GM10248 (cell line): ENCODE results near the gene EPB41.
A peak's percentile ranks its signal among the peaks of the same experiment; 100 is the strongest.

Source experiments
- CTCF ChIA-PET: fragments of 300-600 bp; sonication (Branson Sonifier 250); formaldehyde crosslinking; extraction: SDS; loops from one replicate; lab custom pipeline; 2021; ENCODE audit warnings: antibody characterized with exemption; lab: Yijun Ruan, JAX
- POLR2A ChIA-PET: fragments of 350-650 bp; sonication (Branson Sonifier 250); formaldehyde crosslinking; extraction: SDS; loops from one replicate; lab custom pipeline; 2020; ENCODE audit warnings: antibody characterized with exemption; lab: Yijun Ruan, JAX
- DNase-seq: peaks from one replicate; pipeline ENCODE4 v3.0.0; 2012; ENCODE audit errors: extremely low spot score
- TF ChIP-seq, protein P1 (sequence below): IDR thresholded peaks from 2 replicates; pipeline ENCODE4 v1.5.1; 2012; ENCODE audit warnings: mild to moderate bottlenecking, low read depth; ENCODE audit errors: extremely low read depth, missing control alignments, control extremely low read depth

EPB41 gene

DNA sequence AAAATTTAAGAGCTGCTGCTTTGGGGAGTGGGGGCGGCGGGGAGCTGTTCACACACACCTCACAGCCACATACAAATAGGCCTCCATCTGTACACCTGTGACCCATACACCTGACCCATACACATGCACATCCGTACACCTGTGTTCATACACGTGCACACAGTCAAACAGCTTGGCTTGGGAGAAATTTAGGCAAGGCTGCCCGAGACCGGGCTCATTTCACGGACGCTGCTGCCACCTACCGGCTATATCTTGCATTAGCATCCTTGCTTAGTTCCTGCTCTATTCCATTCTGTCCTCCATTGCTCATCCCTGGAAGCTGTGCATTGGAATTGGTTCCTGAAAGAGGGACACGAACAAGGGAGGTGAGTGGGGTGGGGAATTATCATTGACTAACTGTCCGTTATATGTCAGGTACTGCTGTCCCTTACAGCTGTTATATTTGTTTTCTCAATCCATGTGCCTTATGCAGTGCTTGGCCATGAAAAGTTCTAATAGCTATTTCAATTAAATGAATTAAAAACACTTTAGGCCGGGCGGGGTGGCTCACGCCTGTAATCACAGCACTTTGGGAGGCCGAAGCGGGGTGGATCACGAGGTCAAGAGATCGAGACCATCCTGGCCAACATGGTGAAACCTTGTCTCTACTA lies 37.1 kb upstream of the EPB41 start:
- POLR2A ChIA-PET, result interaction anchor here (0.7 to 1.5 kb wide), 2 partner anchors 229 to 296 kb away, joined by 4 to 6 read pairs; partner anchors contain the start of gene RNU11
- CTCF ChIA-PET, result interaction anchor here (0.7 to 8.1 kb wide), 107 partner anchors 7 to 1207 kb away, joined by 3 to 136 read pairs (median 5); partner anchors contain the start of genes RNU11, SRSF4, TMEM200B and YTHDF2
- TF ChIP-seq, protein P1, sequence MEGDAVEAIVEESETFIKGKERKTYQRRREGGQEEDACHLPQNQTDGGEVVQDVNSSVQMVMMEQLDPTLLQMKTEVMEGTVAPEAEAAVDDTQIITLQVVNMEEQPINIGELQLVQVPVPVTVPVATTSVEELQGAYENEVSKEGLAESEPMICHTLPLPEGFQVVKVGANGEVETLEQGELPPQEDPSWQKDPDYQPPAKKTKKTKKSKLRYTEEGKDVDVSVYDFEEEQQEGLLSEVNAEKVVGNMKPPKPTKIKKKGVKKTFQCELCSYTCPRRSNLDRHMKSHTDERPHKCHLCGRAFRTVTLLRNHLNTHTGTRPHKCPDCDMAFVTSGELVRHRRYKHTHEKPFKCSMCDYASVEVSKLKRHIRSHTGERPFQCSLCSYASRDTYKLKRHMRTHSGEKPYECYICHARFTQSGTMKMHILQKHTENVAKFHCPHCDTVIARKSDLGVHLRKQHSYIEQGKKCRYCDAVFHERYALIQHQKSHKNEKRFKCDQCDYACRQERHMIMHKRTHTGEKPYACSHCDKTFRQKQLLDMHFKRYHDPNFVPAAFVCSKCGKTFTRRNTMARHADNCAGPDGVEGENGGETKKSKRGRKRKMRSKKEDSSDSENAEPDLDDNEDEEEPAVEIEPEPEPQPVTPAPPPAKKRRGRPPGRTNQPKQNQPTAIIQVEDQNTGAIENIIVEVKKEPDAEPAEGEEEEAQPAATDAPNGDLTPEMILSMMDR, result peak; percentile 86
- peak; percentile 79 for DNase-seq

DNA sequence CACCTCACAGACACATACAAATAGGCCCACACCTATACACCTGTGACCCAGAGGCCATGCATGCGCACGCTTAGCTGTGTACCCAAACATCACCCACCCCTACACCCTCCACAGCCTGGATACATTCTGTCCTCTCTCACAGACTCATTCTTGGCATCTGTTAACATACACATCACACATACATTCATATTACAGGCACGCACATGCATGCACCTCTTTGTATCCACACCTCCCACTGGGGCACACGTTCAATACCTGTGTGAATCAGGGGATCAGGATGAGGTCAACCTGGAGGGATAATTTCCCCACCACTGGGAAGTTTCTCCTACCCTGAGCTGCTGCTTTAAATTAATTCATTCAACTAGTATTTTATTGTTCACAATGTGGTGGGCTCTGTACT lies 35.6 kb upstream of the EPB41 start:
- TF ChIP-seq, protein P1, result no peak
- POLR2A ChIA-PET, result no interaction called here
- DNase-seq, result no peak
- CTCF ChIA-PET, result interaction anchor here (0.9 to 8.1 kb wide), 13 partner anchors 11 to 519 kb away, joined by 3 to 136 read pairs (median 10); no protein-coding TSS in a partner anchor

DNA sequence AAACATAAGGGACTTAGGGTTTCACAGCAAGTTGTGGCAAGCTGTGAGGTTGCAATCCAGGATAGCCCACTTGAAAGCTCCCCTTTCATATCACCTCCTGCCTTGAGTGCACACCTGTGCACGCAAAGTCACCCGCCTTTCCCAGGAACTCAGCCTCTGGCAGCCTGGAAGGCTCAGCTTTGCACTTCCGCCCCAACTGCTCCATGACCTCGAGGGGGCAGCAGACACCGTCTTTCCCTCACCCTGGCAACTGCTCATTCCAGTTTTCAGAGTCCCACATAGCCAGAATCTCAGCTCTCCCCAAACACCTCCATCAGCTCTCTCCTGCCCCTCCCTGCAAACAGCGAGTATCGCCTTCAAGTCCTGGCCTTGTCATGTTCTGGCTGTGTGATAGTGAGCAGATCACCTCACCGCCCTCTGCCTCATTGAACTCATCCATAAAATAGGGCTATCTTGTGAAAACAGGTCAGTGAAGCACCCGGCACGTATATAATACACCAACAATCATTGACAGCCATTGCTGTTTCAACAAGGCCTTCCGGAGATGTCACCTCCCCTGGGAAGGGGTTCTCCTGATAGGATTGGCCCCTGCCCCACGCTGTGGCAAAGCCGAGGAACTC lies 32.2 kb upstream of the EPB41 start:
- TF ChIP-seq, protein P1, result peak; percentile 95
- ChIA-PET POLR2A (interaction anchor here (0.6 kb wide), 1 partner anchor 805 kb away, joined by 3 read pairs; no protein-coding TSS in a partner anchor), CTCF (interaction anchor here (0.5 to 6.2 kb wide), 58 partner anchors 8 to 1834 kb away, joined by 3 to 253 read pairs (median 4); partner anchors contain the start of genes EPB41, SRSF4 and TMEM200B)
- peak; percentile 75 for DNase-seq

DNA sequence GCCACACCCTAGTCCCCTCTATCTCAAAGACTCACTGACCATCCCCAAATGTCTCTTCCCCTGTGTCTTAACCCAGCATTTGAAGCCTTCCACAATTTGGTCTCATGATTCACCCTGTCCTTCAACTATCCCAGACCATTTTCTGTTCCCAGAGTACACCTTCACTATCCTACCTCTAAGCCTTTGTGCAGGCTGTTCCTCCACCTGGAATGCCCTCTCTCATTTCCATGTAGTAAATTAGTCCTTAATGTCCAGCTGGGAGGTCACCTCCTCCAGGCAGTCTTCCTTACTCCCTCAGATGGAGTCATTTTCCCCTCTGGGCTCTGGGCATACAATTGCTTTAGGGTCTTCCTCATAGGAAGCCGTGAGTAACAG lies 31.1 kb upstream of the EPB41 start:
- POLR2A ChIA-PET, result no interaction called here
- TF ChIP-seq, protein P1, result no peak
- CTCF ChIA-PET, result interaction anchor here (2.0 to 6.2 kb wide), 6 partner anchors 31 to 320 kb away, joined by 6 to 253 read pairs (median 10); partner anchors contain the start of genes EPB41 and TMEM200B
- DNase-seq, result no peak

GRCh38 chr1:28885472-28885877 lies 28.9 kb upstream of the EPB41 start:
- ChIA-PET POLR2A (interaction anchor here (0.5 to 0.6 kb wide), 2 partner anchors 150 to 638 kb away, joined by 3 read pairs; no protein-coding TSS in a partner anchor), CTCF (interaction anchor here (0.7 to 6.2 kb wide), 10 partner anchors 8 to 1822 kb away, joined by 3 to 253 read pairs (median 6); partner anchors contain the start of genes EPB41 and TMEM200B)
- DNase-seq, result no peak
- TF ChIP-seq, protein P1, result no peak
